Thyroid gland (tissue), 4 donors: ENCODE measurements around the gene SHC3. TPM values are rescaled to one million over a fixed set of nuclear protein-coding genes. Genes with fewer than 3 reads are reported as not detected.

Experiments
- DNase-seq, 2 donors: peaks; one replicate each; pipeline ENCODE4 v3.0.0-alpha.2; 2019
- H3K27ac ChIP-seq, 3 donors: fragments of 200-600 bp; sonication (generic); 1 replicate in 2 of 3; 2 replicates in 1 of 3; pipeline ENCODE4 v1.5.1; 2016 to 2019; ENCODE audit warnings: mild to moderate bottlenecking in 1 of 3, moderate library complexity in 1 of 3
- H3K27me3 ChIP-seq: fragments of 200-600 bp; sonication (generic); one replicate; pipeline ENCODE4 v1.5.1; 2019
- H3K36me3 ChIP-seq, 2 donors: fragments of 200-600 bp; sonication (generic); one replicate each; pipeline ENCODE4 v1.5.1; 2016 to 2019
- H3K4me1 ChIP-seq, 2 donors: fragments of 200-600 bp; sonication (generic); one replicate each; pipeline ENCODE4 v1.5.1; 2017 to 2019
- H3K4me3 ChIP-seq, 3 donors: fragments of 200-600 bp; sonication (generic); replicated peaks in 1 of 3; 1 replicate in 2 of 3; 2 replicates in 1 of 3; pipeline ENCODE4 v1.5.1; 2016; ENCODE audit warnings: mild to moderate bottlenecking in 1 of 3
- H3K9me3 ChIP-seq: fragments of 200-600 bp; sonication (generic); one replicate; pipeline ENCODE4 v1.5.1; 2017
- CTCF ChIP-seq, 6 experiments: fragments of 200-600 bp in 3 of 6; fragments of 450-650 bp in 3 of 6; sonication (generic) in 3 of 6; IDR thresholded peaks; one replicate each; pipeline ENCODE4 v1.5.1; 2016 to 2019; ENCODE audit warnings: antibody characterized with exemption in 6 of 6, mild to moderate bottlenecking in 2 of 6, inconsistent platforms in 1 of 6, moderate library complexity in 1 of 6
- POLR2A ChIP-seq, 2 donors: fragments of 450-650 bp; IDR thresholded peaks; one replicate each; pipeline ENCODE4 v1.6.1; 2017; ENCODE audit warnings: antibody characterized with exemption in 2 of 2, mild to moderate bottlenecking in 2 of 2, moderate library complexity in 1 of 2
- WGBS, 2 donors: methylation state at CpG; one replicate each; pipeline ENCODE4 v1.1.5; 2017; 5-methylcytosine and 5-hydroxymethylcytosine counted together
- intact Hi-C: fragments of 100-400 bp; cut with DNase I; formaldehyde crosslinking; loops from one replicate; pipeline ENCODE4 v1.15.1; 2023
- total RNA-seq, 4 donors: library from RNA; depleted of rRNA; stranded (reverse); fragments of >200 nt; gene quantifications; one replicate each; pipeline ENCODE4 v1.2.3, GENCODE V29; 2016

Gene SHC3
- total RNA-seq, 4 donors from 2014 or later = 0.40 to 5.9 (median 1.2) TPM

GRCh38 chr9:89154218-89154617, 24.4 kb downstream of the SHC3 start:
- Histone ChIP-seq H3K27me3 (no peaks in the 10 kb centered on the region), H3K4me1 (no peaks in the 10 kb centered on the region), H3K9me3 (no peaks in the 10 kb centered on the region), H3K36me3 (no peaks in the 10 kb centered on the region), H3K27ac (no peak overlapping the region), H3K4me3 (no peak overlapping the region)
- DNase-seq = no peak
- TF ChIP-seq CTCF (IDR thresholded peaks at IDR 0.05) = no peak
- no peak for TF ChIP-seq POLR2A (IDR thresholded peaks at IDR 0.05)
- intact Hi-C loops = no loop called here
- 77 to 86% methylated on average over 4 of the region's 4 CpGs for WGBS, 2 donors

GRCh38 chr9:89153232-89154017, 25.2 kb downstream of the SHC3 start:
- no peaks in the 10 kb centered on the region for H3K9me3 ChIP-seq
- H3K27ac ChIP-seq = no peak overlapping the region
- H3K27me3 ChIP-seq = no peaks in the 10 kb centered on the region
- intact Hi-C loops = no loop called here
- no peaks in the 10 kb centered on the region for H3K4me1 ChIP-seq
- TF ChIP-seq POLR2A (IDR thresholded peaks at IDR 0.05) = no peak
- H3K4me3 ChIP-seq = no peak overlapping the region
- WGBS, 2 donors = 78 to 80% methylated on average over 14 of the region's 14 CpGs
- no peak for DNase-seq
- no peaks in the 10 kb centered on the region for H3K36me3 ChIP-seq

- 91% methylated on average over 3 of the region's 3 CpGs for WGBS, 2 donors
- intact Hi-C loops = no loop called here
- H3K27ac ChIP-seq = no peak overlapping the region
- H3K27me3 ChIP-seq = no peaks in the 10 kb centered on the region
- no peak for DNase-seq
- TF ChIP-seq CTCF (IDR thresholded peaks at IDR 0.05) (no peak), POLR2A (IDR thresholded peaks at IDR 0.05) (no peak)
- H3K36me3 ChIP-seq = no peaks in the 10 kb centered on the region
- no peak overlapping the region for H3K4me3 ChIP-seq
- peaks cover 5 to 14% of the 10 kb centered on the region in 2 donors for H3K4me1 ChIP-seq
- H3K9me3 ChIP-seq = no peaks in the 10 kb centered on the region
Observed at GRCh38 chr9:89149726-89150125, 28.9 kb downstream of the SHC3 start.

GRCh38 chr9:89145097-89145496, 33.5 kb downstream of the SHC3 start:
- Histone ChIP-seq H3K27me3 (no peaks in the 10 kb centered on the region), H3K4me1 (peaks cover 5 to 14% of the 10 kb centered on the region in 2 donors), H3K36me3 (no peaks in the 10 kb centered on the region), H3K27ac (no peak overlapping the region), H3K9me3 (no peaks in the 10 kb centered on the region), H3K4me3 (no peak overlapping the region)
- DNase-seq = no peak
- TF ChIP-seq CTCF (IDR thresholded peaks at IDR 0.05) (no peak), POLR2A (IDR thresholded peaks at IDR 0.05) (no peak)
- 93 to 96% methylated on average over 3 of the region's 3 CpGs for WGBS, 2 donors
- intact Hi-C loops = no loop called here

- DNase-seq = no peak
- Histone ChIP-seq H3K4me1 (peaks cover 5 to 14% of the 10 kb centered on the region in 2 donors), H3K27ac (no peak overlapping the region), H3K27me3 (no peaks in the 10 kb centered on the region), H3K36me3 (no peaks in the 10 kb centered on the region), H3K9me3 (no peaks in the 10 kb centered on the region), H3K4me3 (no peak overlapping the region)
- 79 to 83% methylated on average over 2 of the region's 2 CpGs for WGBS, 2 donors
- intact Hi-C loops = no loop called here
- TF ChIP-seq POLR2A (IDR thresholded peaks at IDR 0.05) = no peak
- no peak for TF ChIP-seq CTCF (IDR thresholded peaks at IDR 0.05)
Observed at GRCh38 chr9:89144238-89144637, 34.4 kb downstream of the SHC3 start.
